SKM-1 (cell line): ENCODE data around the gene PPP1R37.

Experiments used
- DNase-seq: peaks from one replicate; lab custom pipeline; 2025; ENCODE audit not compliant: unreplicated experiment; lab: John Stamatoyannopoulos, UW

The PPP1R37 gene

DNA sequence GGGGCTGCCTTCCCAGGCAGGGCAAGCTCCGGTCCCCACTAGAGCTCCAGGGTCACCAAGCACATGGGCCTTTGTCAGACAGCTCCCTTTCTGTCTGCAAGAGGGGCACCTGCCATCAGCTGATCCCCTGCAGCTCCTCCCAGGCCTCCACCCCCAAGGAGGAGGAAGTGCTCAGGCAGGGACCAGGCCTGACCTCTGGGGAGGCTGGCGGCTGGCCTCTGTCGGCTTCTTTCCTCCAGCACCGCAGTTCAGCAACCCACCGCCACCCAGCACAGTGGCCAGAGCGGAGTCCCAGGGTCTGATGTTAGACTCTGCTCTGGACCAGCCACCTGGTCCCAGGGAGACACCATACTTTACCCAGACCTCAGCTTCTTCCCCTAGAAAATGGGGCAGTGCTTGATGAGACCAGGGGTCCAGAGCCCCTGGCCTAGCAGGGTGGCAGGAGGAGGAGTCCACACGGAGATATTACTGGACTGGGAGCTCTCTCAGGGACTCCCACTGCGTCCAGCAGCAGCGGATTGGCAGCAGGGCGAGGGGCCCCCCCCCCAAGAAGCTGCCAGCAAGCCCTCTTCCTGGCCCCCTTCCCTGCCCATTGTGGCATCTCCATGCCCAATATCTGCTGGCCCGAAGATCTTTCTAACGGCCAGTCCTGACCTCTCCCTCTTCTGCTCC is 43.7 kb downstream of the PPP1R37 start:
- no peak for DNase-seq

DNA sequence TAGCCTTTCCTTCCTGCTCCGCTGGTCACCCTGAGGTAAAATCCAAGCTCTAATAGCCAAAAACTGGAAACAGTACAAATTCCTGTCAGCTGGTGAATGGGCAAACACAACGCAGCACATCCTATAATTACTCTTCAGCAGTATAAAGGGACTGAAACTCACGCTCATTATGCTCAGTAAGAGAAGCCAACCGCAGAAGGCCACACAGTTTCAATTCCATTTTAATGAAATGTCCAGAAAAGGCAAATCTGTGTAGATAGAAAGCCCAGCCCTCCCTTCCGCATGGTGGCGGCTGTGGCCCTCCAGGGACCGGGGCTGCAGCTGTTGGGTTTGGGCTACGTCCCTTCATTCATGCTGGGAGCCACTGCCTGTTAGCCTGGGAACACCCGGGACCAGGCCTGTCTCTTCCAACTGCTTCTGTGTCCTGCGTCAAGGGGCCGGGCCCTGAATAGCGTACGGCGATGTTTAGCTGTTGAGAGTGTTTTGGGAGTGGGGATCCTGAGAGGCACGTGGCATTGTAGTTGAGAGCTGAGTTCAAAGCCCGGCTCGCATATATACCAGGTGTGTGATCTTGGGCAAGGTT is 44.3 kb downstream of the PPP1R37 start:
- no peak for DNase-seq

DNA sequence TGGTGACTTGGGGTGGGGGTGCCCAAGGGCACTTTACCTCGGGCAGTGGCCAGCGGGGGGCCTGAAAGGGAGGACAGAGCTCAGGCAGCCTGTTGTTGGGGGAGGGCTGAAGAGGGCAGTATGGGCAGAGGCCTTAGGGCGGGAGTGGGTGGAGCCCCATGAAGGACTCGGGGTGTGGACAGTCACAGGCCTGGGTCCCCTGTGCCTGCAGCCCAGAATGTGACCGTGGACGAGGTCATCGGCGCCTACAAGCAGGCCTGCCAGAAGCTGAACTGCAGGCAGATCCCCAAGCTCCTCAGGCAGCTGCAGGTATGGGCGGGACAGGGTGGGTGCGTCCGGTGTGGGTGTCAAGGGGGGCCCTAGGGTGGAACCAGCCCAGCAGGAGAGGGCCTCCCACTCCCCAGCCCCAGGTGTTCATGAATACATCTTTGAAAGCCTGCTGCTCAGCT is 45.3 kb downstream of the PPP1R37 start:
- no peak for DNase-seq

DNA sequence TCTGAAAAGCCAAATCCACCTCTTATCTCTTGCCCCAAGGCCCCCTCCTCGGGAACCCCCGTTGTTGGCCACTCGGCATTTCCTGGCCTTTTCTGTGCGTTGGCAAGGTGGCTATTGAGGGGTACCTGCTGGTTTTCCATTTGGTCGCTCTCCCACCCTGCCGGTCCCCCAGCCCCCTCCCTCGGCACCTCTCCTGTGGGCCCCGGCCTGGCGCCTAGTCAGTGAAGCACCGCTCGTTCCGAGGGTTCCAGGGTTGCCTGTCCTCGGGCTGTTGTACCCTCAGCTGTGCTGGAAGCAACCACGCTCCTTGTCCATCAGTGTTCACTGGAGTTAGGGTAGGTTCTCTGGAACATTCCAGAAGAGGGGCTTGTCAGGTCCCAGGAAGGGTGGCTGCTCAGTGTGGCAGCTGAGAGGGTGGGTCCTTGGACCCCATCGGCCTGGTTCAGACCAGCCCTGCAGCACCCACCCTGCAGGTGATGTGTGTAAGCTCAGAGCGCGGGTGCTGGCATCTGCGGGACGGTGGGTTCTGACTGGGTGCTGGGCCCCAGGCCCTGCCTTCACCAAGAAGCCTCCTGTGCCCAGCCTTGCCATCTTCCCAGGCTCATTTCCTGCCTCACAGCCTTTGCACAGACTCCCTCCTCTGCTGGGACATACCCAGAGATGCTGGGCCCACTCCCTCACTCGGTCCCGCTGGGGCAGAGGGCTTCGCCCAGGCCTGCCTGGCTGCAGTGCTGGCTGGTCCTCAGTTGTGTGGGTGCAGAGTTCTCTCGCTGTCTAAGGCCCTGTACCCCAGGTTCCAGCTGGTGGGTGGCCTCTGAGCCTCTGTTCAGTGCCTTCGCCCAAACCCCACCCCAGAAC is 46.5 kb downstream of the PPP1R37 start:
- no peak for DNase-seq

DNA sequence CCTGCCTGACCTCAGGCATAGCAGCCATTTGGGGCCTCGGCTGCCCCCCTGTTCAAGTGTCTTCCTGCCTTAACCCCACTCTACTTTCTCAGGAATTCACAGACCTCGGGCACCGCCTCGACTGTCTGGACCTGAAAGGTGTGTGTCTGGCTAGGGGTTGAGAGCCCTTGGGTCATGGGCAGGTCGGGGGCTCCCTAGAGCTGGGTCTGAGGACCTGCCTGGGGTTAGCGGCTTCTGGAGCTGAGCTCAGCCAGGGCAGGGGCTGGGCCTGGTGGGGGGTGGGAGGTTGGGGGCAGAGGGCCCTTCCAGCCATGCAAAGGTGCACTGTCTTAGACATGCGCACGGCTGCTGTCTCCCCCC is 47.1 kb downstream of the PPP1R37 start:
- DNase-seq = no peak

DNA sequence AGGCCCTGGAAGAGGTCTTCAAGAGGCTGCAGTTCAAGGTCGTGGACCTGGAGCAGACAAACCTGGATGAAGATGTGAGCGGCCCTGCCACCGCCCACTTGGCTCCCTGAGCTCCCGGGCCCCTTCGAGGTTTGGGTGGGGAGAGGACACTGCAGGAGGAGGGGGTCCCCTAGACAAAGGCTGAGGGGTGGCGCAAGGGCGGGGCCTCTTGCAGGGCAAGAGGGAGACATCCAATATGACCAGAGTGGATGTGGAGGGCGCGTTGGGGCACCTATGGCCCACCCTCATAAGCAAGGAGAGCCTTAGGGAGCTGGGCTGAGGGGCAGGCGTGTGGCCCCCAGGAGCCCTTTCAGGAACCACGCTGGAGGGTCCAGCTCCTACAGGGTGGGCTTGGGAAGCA is 47.6 kb downstream of the PPP1R37 start:
- no peak for DNase-seq

DNA sequence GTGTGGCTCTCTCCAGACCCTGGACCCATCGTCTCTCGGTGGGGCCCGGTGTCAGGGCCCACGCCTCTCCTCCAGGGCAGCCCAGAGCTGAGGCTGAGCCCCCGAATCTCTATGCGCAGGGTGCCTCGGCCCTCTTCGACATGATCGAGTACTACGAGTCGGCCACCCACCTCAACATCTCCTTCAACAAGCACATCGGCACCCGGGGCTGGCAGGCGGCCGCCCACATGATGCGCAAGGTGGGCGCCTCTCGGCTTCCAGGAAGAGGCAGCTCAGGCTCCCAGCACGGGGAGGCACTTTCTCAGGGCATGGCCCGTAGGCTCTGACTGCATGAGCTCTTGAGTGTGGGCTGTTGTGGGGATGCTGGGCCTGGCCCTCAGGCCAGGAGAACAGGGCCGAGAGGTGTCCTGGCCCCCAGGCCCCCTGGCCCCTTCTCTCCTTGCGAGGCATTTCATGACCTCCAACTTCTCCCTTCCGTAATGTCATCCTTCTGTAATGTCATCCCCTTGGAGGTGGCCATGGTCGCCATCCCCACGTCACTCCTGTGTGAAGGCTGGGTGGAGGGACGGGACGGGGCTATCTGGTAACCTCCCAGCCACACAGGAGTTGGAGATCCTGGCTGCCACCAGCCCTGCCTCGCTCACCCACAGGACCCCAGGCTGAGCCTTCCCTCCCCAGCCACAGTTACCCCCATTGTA is 48.4 kb downstream of the PPP1R37 start:
- DNase-seq = no peak

DNA sequence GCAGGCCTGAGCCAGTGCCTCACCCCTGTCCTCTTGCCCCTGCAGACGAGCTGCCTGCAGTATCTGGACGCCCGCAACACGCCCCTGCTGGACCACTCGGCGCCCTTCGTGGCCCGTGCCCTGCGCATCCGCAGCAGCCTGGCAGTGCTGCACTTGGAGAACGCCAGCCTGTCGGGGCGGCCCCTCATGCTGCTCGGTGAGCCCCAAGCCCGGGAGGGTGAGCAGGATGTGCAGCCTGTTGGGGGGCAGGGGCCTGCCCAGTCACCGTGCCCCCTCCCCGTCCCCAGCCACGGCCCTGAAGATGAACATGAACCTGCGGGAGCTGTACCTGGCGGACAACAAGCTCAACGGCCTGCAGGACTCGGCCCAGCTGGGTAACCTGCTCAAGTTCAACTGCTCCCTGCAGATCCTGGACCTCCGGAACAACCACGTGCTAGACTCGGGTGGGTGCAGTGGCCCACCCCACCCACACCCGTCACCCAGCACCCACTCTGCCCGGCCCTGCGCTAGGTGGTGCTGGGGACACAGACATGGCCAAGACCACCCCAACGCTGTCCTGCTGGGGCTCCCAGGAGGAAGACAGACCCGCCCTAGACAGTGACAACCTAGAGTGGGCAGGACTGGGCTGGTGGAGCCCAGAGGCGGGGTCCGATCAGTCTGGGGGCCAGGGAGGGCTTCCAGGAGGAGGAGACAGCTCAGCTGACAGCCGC is 49.2 kb downstream of the PPP1R37 start:
- no peak for DNase-seq

DNA sequence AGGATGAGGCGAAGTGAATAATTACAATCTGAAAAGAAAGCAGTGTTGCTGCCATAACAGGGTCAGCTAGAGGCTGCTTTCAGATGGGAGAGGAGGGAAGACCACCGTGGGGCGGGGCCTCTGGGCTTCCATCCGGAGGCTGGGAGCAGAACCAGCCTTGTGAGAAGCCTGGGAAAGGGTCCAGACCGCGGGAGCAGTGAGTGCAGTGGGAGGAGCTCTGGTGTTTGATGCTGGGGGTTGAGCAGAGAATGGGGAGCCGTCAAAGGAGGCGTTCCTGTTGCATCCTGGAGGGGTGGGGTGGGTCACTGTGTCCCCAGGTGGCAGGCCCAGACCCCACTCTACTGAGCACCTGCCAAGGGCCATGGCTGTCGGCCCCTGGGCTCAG is 49.7 kb downstream of the PPP1R37 start:
- no peak for DNase-seq

DNA sequence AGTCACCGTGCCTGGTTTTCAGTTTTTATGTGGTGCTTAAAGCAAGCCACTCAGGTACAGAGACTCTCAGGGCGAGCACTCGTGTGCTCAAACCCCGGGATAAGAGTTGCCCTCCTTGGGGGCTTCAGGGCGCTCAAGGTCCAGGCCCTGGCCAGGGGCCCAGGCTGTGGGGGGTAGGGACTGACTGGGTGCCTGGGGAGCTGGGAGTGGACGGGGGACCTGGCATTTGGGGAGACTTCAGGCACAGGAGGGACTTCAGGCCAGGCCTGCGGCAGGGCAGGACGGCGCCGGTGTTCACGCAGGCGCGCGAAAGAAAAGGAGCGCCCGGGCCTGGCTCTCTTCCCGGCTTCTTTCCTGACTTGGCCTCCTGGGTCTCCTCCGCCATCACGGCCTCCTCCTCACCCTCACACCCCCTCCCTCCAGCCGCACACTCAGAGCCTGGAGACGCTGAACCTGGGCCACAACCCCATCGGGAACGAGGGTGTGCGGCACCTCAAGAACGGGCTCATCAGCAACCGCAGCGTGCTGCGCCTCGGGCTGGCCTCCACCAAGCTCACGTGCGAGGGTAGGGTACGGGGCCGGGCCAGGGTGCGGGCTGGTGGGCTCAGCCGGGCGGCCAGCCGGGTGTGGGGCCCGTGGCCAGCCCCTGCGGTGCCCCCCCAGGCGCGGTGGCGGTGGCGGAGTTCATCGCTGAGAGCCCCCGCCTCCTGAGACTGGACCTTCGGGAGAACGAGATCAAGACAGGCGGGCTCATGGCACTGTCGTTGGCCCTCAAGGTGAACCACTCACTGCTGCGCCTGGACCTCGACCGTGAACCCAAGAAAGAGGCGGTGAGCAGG is 51.7 kb downstream of the PPP1R37 start:
- DNase-seq = no peak

DNA sequence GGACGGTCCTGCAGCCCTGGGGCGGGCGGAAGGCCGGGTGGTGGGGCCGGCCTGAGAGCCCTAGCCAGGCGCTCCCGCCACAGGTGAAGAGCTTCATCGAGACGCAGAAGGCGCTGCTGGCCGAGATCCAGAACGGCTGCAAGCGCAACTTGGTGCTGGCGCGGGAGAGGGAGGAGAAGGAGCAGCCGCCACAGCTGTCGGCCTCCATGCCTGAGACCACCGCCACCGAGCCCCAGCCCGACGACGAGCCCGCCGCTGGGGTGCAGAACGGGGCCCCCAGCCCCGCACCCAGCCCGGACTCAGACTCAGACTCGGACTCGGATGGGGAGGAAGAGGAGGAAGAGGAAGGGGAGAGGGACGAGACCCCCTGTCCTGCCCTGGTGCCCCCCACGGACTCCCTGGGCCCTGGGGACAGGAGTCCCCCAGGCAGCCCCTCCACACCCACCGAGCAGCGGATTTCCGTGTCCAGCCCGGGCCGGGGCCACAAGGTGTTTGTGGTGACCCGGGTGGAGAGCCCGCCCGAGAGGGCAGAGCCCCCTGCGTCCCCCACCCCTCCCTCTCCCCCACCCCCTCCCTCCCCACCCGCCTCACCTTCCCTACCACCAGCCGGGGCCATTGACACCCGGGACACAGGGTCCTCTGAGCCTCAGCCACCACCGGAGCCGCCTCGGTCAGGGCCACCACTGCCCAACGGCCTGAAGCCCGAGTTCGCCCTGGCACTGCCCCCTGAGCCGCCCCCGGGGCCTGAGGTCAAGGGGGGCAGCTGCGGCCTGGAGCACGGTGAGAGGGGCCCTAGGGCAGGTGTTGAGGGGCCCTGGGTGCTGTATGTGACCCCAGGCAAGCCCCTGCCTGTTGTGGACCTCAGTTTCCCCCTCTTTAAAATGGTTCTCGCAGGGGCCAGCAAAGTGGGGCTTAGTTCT is 52.6 kb downstream of the PPP1R37 start:
- DNase-seq = no peak

DNA sequence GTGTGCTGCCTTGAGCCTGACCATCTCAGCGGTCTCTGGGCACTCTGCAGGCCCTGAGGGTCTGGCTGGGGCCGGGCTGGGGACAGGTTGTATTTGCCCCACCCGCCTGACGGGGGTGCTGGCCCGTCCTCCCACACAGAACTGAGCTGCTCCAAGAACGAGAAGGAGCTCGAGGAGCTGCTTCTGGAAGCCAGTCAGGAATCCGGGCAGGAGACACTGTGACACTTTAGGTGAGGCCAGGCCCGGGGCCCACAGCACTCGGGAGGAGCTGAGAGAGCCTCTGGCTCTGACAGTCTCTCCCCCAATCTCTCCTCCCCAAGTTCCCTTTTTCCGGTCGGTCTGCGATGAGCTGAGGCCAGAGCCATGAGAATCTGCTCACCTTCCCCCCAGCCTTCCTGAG is 53.3 kb downstream of the PPP1R37 start:
- DNase-seq = no peak

DNA sequence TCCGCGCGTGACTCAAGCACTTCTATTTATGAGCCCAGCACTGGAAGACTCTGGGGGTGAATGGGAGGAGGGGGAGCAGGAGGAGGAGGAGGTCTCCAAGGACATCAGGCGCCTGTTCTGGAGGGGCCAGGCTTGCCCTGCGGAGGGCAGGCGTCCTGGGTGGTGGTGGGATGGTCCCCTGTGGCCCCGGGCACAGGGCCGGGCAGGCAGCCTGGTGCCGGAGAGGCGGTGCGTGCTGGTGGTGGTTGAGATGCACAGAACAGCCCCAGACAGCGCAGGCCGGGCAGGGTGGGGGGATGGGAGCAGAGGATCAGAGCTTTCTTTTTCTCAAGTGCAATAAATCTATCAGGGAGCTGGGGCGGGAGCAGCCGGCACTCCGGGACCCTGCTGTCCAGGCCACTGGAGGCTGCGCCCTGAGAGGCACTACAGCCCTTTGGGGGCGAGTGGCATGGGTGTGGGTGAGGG is 53.8 kb downstream of the PPP1R37 start:
- no peak for DNase-seq

DNA sequence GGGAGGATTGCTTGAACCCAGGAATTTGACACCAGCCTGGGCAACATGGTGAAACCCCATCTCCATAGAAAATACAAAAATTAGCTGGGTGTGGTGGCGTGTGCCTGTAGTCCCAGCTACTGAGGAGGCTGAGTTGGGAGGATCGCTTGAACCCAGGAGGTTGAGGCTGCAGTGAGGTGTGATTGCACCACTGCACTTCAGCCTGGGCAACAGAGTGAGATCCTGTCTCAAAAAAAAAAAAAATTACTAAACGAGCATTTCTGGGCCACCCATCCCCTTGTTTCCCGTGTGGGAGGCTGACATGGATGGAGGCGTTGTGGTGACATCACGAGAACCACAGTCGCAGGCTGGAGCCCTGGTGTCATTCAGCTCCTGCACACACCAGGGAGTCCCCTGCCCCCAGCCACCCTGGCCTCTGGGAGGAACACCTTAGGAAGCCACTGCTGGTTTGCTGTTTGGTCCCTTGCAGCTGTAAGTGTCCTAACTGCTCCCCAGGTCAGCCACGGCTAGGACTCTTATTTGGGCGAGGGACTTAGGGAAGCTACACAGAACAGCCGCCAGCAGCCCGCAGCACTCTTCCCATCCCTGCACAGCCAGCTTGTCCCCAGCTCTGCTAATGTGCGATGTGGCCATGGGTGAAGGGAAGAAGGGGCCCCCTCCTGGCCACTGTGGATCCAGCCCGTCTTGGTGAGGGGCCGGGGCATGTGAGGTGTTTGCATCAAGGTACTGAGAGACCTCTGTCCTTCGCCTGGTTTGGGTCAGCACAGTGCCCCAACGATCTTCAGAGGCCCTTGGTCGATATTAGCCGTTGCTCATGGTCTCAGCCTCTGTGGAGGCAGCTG is 55.1 kb downstream of the PPP1R37 start:
- DNase-seq = no peak

DNA sequence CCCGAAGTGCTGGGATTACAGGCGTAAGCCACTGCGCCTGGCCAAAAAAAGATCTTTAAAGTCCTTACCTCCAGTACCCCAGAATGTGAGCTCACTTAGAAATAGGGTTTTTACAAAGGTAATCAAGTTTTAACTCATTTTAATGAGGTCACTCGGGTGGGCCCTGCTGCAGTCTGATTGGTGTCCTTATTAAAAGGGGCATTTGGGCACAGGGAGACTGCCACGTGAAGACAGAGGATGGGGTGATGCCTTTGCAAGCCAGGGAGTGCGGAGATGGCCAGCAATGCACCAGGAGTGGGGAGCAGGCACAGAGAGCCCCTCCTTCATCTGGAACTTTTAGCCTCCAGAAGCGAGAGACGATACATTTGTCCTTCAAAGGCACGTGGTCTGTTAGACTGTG is 56.1 kb downstream of the PPP1R37 start:
- no peak for DNase-seq

DNA sequence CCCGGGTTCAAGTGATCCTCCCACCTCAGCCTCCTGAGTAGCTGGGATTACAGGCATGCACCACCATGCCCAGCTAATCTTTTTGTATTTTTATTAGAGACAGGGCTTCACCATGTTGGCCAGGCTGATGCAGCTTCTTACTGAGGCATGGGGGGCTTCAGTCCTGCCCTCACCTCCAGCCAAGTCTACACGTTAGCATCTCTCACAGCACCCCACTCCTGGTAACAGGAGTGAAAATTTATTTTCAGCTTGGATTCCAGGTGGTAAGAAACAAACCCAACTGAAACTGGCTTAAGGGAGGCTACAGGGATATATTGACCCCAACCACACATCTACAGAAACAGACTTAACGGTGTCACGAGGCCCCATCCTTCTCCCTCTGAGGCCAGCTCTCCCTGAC is 57.2 kb downstream of the PPP1R37 start:
- no peak for DNase-seq

DNA sequence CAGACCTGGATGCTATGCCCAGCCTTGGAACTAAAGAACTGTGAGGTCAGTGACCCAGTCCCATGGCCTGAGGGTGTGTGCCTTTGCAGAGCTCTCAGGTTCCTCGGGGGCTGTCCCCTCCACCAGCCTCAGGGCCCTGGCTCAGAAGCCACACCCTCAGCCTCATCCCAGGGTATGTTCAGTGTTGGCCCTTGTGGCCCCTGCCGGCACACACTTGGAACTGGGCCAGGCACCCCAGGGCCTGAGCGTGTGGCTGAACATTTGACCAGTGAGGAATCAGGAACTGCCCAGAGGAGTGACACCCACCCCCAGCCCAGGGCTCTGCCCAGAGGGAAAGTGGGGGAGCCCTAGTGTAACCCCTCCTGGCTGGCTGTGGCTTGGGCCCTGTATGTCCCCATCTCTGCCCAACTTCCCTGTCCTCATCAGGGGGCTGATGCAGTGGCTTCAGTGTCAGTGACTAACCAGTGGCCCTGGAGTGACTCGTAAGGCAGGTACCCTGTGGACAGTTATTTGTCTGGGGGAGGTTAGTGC is 57.8 kb downstream of the PPP1R37 start:
- DNase-seq = no peak

DNA sequence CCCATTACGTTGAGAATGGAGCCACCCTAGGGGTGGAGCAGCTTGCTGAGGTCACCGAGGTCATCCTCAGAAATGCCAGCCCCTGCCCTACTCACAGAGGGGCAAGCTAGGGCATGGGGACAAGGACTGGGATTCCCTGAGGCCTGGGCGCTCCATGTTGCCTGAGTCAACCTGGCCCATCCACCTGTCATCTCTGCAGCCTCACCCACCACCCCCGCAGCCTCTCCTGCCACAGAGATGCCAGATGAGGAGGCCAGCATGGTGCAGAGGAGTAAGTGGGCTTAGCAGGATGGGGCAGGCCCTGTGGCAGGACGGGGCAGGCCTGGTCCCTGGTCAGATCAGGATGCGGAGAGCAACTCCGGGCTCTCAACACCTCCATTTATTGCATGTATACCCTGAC is 58.3 kb downstream of the PPP1R37 start:
- DNase-seq = no peak
